Measurements from ENCODE around the gene PRKAR1B.

DNA sequence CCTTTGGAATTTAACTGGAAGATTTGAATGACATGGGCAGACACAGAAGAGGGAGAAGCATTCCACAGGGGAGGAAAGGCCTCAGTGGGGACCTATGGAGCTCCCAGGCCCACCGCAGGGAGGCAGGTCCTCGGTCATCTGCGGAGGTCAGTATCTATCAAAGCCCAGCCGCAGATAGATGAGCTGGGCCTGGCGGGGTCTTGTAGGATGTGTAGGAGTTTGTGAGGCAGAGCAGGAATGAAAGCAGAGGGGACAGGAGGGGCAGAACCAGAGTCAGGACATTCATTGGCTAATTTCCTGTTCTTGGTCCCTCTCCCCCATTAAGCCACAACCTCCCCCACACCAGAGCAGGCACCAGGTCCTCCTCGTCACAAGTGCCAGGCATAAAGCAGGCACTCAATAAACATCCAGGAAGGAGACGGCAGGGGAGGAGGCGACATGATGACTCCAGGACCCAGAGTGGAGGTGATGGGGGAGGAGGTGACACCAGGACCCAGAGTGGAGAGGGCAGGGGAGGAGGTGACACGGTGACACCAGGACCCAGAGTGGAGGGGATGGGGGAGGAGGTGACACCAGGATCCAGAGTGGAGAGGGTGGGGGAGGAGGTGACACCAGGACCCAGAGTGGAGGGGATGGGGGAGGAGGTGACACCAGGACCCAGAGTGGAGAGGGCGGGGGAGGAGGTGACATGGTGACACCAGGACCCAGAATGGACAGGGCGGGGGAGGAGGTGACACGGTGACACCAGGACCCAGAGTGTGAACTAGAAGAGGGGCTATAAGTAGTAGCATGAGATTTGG is 123.7 kb downstream of the PRKAR1B start:
- TF ChIP-seq POLR2AphosphoS5 (IDR thresholded peaks at IDR 0.05): no peak
- no peak for TF ChIP-seq CTCF (IDR thresholded peaks at IDR 0.05)

Data from sigmoid colon (tissue), 4 donors.